Measurements from ENCODE around the gene IDH1.

IDH1 gene

GRCh38 chr2:208208335-208209085 lies 46.4 kb downstream of the IDH1 start:
- no peak for DNase-seq

- DNase-seq, result no peak
Measured at GRCh38 chr2:208207769-208208168, 47.1 kb downstream of the IDH1 start.

DNA sequence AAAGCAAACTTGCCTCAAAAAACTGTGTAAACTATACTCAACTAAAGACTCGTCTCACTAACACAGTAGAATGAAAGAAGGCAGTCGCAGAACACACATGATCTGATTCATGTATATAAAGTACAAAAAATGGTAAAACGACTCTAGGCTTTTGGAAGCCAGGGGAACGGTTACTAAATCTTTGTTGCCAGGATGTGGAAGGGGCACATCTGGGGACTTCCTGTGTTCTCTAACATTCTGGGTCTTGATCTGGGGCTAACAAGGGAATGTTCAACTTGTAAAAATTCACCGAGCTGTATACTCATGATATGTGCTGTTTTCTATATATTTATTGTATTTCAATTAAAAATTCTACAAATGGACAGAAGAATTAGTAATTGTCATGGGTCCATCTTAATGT lies 50.7 kb downstream of the IDH1 start:
- DNase-seq, result no peak

GRCh38 chr2:208195531-208195930 lies 59.3 kb downstream of the IDH1 start:
- no peak for DNase-seq

GRCh38 chr2:208192611-208193236 lies 62.1 kb downstream of the IDH1 start:
- no peak for DNase-seq

DNA sequence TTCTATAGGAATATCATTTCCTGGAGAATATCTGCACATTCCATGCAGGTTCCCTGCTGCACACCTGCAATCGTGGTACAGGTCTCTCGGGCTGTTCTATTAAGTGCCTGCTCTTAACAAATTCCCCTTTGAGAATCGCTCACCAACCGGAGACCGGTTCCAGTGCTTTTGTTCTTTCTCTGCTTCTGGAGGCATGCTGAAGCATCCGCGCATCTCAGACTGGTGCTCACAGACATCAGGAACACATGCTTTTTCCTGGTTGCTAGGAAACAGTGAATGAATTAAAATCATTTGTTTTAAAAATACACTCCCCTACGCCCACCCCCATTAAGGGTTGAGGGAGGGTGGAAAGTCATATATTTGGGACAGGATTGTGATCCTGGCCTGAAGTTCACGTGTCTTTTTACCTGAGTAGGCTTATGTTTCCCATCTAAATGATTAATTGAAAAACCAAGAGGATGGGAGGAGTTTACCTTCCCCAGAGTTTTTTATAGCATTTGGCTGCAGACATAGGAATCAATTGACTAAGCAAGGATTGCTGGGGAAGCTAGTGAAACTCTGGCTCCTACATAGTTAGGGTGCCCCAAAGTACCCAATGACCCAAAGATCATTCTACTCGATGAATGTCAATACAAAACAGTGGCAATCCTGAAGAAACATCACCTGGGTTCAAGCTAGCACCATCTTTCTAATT lies 64.9 kb downstream of the IDH1 start, which contains the start of gene C2orf80:
Gene C2orf80 (minus strand): TSS at position 221 of the 694 bp plus-strand sequence. CDS start 3,044 bp downstream, outside the sequence.
- no peak for DNase-seq

GRCh38 chr2:208189069-208189809 lies 65.6 kb downstream of the IDH1 start:
- no peak for DNase-seq

DNA sequence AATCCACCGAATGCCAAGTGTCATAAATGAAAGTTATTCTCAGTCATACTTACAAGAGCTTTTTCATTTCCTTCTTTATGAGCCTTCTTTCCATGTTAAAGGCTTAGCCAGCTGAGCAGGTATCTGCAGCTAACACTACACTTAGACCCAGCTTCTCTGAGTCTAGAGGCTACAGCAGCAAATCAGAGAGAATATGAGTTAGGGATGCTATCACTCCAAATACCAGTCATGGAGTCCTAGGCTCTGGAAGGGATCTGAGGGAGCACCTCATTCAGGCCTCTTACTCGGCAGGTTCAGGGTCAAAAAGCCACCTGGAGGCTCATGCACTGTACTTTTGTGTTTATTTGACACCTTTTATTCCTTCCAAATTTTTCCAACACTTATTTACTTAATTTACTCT lies 68.0 kb downstream of the IDH1 start:
- no peak for DNase-seq

GRCh38 chr2:208186465-208186864 lies 68.4 kb downstream of the IDH1 start:
- no peak for DNase-seq
